A172 (cell line): Measurements from ENCODE around the gene SUZ12. TPM values are rescaled to one million over a fixed set of nuclear protein-coding genes. Genes with fewer than 3 reads are reported as not detected.
"Not testable (repeated sequence)": the region's sequence is repeated elsewhere in the genome, so short reads cannot be mapped to it uniquely, and the experiment has no call there.

ENCODE experiments used
- DNase-seq: peaks from one replicate; pipeline ENCODE4 v3.0.0-alpha.2; 2015; ENCODE audit warnings: low spot score
- total RNA-seq: library from RNA; depleted of rRNA; stranded (reverse); fragments of >200 nt; shearing (Covaris generic); gene quantifications from 2 replicates; pipeline ENCODE4 v1.2.3, GENCODE V29; 2014

The SUZ12 gene
- total RNA-seq, 1 experiment from 2014 or later: 52.4 TPM

- DNase-seq: not testable (repeated sequence)
Measured at GRCh38 chr17:31951953-31952352, 15.1 kb downstream of the SUZ12 start.

DNA sequence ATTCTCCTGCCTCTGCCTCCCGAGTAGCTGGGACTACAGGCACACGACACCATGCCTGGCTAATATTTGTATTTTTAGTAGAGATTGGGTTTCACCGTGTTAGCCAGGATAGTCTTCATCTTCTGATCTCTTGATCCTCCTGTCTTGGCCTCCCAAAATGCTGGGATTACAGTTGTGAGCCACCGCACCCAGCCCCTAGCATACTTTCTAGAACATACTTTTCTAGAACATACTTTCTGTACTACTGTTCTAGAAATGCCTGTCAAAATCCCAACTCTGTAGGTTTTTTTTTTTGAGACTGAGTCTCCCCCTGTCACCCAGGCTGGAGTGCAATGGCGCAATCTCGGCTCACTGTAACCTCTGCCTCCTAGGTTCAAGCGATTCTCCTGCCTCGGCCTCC, 27.3 kb downstream of the SUZ12 start:
- DNase-seq: not testable (repeated sequence)

DNA sequence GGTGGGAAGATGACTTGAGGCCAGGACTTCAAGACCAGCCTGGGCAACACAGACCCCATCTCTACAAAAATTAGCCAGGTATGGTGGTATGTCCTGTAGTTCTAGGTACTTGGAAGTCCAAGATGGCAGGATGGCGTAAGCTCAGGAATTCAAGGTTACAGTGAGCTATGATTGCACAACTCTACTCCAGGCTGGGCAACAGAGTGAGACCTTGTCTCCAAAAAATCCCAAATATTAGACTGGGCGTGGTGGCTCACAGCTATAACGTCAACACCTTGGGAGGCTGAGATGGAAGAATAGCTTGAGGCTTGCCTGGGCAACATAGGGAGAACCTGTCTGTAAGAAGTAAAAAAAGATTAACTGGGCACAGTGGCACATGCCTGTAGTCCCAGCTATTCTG, 30.8 kb downstream of the SUZ12 start:
- DNase-seq: no peak

GRCh38 chr17:31970416-31970815, 33.6 kb downstream of the SUZ12 start:
- not testable (repeated sequence) for DNase-seq

GRCh38 chr17:31974269-31975071, 37.7 kb downstream of the SUZ12 start:
- DNase-seq: not testable (repeated sequence)

- DNase-seq: not testable (repeated sequence)
Measured at GRCh38 chr17:31975391-31975790, 38.6 kb downstream of the SUZ12 start.

- not testable (repeated sequence) for DNase-seq
Measured at GRCh38 chr17:31991821-31992220, 55.0 kb downstream of the SUZ12 start.

GRCh38 chr17:31997005-31997404, 60.2 kb downstream of the SUZ12 start:
- peak; percentile 16 for DNase-seq

GRCh38 chr17:32006957-32007462, 70.2 kb downstream of the SUZ12 start, which contains the start of gene LRRC37B:
Gene LRRC37B, plus strand, starts transcription at chr17:32007383. Its CDS starts 14,010 bp downstream, at chr17:32021393.
- DNase-seq: peak; percentile 75

GRCh38 chr17:32007463-32008298, 70.9 kb downstream of the SUZ12 start:
- DNase-seq: peak; percentile 56

- no peak for DNase-seq
Measured at GRCh38 chr17:32009262-32009542, 72.4 kb downstream of the SUZ12 start.

- no peak for DNase-seq
Measured at GRCh38 chr17:32010114-32010513, 73.3 kb downstream of the SUZ12 start.

- no peak for DNase-seq
Measured at GRCh38 chr17:32015245-32016013, 78.6 kb downstream of the SUZ12 start.

- DNase-seq: no peak
Measured at GRCh38 chr17:32016231-32016630, 79.4 kb downstream of the SUZ12 start.

GRCh38 chr17:32019228-32019627, 82.4 kb downstream of the SUZ12 start:
- no peak for DNase-seq

DNA sequence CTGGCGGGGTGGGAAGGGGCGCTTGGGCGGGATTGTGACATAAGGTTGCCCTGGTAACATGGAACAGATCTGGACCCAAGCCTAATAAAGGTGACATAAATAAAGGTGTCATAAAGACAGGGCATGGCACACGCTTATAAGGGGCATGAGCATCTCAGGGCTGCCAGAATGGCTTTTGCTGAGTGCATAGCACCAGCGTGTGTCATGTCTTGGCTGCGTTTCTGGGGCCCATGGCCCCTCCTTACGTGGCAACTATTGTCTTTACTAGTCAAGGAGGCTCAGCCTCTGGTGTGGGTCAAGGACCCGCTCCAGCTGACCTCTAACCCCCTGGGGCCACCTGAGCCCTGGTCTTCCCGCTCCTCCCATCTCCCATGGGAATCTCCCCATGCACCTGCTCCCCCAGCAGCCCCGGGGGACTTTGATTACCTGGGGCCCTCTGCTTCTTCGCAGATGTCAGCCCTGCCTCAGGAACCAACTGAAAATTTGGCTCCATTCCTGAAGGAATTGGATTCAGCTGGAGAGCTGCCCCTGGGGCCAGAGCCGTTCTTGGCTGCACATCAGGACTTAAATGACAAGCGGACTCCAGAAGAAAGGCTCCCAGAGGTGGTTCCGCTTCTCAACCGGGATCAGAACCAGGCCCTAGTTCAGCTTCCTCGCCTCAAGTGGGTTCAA, 84.3 kb downstream of the SUZ12 start:
- no peak for DNase-seq

DNA sequence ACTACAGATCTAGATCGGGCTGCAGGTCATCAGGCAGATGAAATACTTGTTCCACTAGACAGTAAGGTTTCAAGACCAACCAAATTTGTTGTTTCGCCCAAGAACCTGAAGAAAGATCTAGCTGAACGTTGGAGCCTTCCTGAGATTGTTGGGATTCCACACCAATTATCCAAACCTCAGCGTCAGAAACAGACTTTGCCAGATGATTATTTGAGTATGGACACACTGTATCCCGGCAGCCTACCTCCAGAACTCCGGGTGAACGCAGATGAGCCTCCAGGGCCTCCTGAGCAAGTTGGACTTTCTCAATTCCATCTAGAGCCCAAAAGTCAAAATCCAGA, 84.8 kb downstream of the SUZ12 start:
- no peak for DNase-seq

DNA sequence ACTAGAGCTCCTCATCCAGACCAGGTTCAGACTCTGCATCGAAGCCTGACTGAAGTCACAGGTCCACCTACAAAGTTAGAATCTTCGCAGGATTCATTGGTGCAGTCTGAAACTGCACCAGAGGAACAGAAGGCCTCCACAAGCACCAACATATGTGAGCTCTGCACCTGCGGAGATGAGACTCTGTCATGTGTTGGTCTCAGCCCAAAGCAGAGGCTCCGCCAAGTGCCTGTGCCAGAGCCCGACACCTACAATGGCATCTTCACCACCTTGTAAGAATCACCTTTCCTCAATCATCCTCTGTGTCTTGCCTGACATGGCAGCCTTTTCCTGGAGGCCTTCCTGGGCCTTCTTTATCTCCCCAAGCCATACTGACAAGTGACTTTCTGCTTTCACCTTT, 85.7 kb downstream of the SUZ12 start:
- DNase-seq: not testable (repeated sequence)

- DNase-seq: not testable (repeated sequence)
Measured at GRCh38 chr17:32027271-32027670, 90.5 kb downstream of the SUZ12 start.

- no peak for DNase-seq
Measured at GRCh38 chr17:32033223-32033622, 96.4 kb downstream of the SUZ12 start.

DNA sequence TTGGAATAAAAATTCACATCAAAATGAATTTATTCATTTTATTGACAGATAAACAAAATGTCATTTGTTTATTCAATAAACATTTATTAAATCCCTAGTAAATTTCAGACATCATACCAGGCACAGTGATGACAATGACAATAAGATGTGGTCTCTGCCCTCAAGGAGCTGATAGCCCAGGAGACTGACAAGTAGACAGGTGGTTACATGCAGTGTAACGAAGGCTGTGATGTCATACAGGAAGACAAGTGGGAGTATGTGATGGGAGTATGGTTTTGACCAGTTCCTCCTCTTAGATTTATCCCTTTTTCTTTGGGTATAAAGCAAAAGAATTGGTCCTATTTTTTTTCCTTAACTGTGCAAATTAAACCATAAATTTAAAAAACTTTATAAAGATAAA, 97.0 kb downstream of the SUZ12 start:
- DNase-seq: not testable (repeated sequence)
